ENCODE data around the gene ARL4D. TPM values are rescaled to one million over a fixed set of nuclear protein-coding genes. Genes with fewer than 3 reads are reported as not detected.
A peak's percentile ranks its signal among the peaks of the same experiment; 100 is the strongest.

The ARL4D gene
- total RNA-seq, 1 donor from 2014 or later, result 100 TPM

GRCh38 chr17:43402567-43402966 lies 3.8 kb downstream of the ARL4D start:
- Mint-ChIP-seq H3K4me3 (ENCODE audit: unreplicated experiment) (peak overlapping the region; percentile 78), H3K27ac (ENCODE audit: unreplicated experiment) (peak overlapping the region; percentile 60), H3K27me3 (ENCODE audit: unreplicated experiment) (peaks cover 2% of the 10 kb centered on the region), H3K4me1 (ENCODE audit: low read depth, unreplicated experiment) (peaks cover 21% of the 10 kb centered on the region), H3K36me3 (ENCODE audit: unreplicated experiment) (no peaks in the 10 kb centered on the region), H3K9me3 (ENCODE audit: unreplicated experiment) (peaks cover 8% of the 10 kb centered on the region)
- no peak for DNase-seq
- TF ChIP-seq, protein P1, sequence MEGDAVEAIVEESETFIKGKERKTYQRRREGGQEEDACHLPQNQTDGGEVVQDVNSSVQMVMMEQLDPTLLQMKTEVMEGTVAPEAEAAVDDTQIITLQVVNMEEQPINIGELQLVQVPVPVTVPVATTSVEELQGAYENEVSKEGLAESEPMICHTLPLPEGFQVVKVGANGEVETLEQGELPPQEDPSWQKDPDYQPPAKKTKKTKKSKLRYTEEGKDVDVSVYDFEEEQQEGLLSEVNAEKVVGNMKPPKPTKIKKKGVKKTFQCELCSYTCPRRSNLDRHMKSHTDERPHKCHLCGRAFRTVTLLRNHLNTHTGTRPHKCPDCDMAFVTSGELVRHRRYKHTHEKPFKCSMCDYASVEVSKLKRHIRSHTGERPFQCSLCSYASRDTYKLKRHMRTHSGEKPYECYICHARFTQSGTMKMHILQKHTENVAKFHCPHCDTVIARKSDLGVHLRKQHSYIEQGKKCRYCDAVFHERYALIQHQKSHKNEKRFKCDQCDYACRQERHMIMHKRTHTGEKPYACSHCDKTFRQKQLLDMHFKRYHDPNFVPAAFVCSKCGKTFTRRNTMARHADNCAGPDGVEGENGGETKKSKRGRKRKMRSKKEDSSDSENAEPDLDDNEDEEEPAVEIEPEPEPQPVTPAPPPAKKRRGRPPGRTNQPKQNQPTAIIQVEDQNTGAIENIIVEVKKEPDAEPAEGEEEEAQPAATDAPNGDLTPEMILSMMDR (IDR thresholded peaks at IDR 0.05; ENCODE audit: partially characterized antibody, unreplicated experiment), result no peak

GRCh38 chr17:43403846-43404245 lies 5.1 kb downstream of the ARL4D start:
- peak overlapping the region; percentile 67 for H3K27ac Mint-ChIP-seq (ENCODE audit: unreplicated experiment)
- peaks cover 9% of the 10 kb centered on the region for H3K9me3 Mint-ChIP-seq (ENCODE audit: unreplicated experiment)
- DNase-seq, result no peak
- H3K36me3 Mint-ChIP-seq (ENCODE audit: unreplicated experiment), result no peaks in the 10 kb centered on the region
- peaks cover 2% of the 10 kb centered on the region for H3K27me3 Mint-ChIP-seq (ENCODE audit: unreplicated experiment)
- peaks cover 21% of the 10 kb centered on the region for H3K4me1 Mint-ChIP-seq (ENCODE audit: low read depth, unreplicated experiment)
- peak overlapping the region; percentile 60 for H3K4me3 Mint-ChIP-seq (ENCODE audit: unreplicated experiment)
- TF ChIP-seq, protein P1 (IDR thresholded peaks at IDR 0.05; ENCODE audit: partially characterized antibody, unreplicated experiment), result no peak

DNA sequence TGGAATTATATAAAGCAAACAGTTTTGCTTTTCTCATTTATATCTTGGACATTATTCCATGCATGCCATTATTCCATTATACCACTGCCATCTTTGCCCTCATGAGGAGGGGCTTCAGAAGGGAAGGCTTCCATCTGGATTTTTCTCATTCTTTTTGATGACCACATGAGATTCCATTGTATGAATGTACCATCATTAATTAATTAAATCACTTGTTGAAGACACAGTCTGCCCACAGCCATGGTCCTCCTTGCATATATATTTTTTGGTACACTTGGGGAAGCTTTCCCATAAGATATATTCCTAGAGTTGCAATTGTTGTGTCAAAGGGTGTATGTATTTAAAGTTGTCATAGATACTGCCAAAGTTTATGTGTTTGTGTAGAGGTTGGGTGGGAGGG lies 7.1 kb downstream of the ARL4D start:
- DNase-seq, result no peak
- Mint-ChIP-seq H3K4me3 (ENCODE audit: unreplicated experiment) (no peak overlapping the region), H3K36me3 (ENCODE audit: unreplicated experiment) (no peaks in the 10 kb centered on the region), H3K27ac (ENCODE audit: unreplicated experiment) (no peak overlapping the region), H3K9me3 (ENCODE audit: unreplicated experiment) (peaks cover 4% of the 10 kb centered on the region), H3K4me1 (ENCODE audit: low read depth, unreplicated experiment) (peaks cover 26% of the 10 kb centered on the region), H3K27me3 (ENCODE audit: unreplicated experiment) (no peaks in the 10 kb centered on the region)
- TF ChIP-seq, protein P1 (IDR thresholded peaks at IDR 0.05; ENCODE audit: partially characterized antibody, unreplicated experiment), result no peak

DNA sequence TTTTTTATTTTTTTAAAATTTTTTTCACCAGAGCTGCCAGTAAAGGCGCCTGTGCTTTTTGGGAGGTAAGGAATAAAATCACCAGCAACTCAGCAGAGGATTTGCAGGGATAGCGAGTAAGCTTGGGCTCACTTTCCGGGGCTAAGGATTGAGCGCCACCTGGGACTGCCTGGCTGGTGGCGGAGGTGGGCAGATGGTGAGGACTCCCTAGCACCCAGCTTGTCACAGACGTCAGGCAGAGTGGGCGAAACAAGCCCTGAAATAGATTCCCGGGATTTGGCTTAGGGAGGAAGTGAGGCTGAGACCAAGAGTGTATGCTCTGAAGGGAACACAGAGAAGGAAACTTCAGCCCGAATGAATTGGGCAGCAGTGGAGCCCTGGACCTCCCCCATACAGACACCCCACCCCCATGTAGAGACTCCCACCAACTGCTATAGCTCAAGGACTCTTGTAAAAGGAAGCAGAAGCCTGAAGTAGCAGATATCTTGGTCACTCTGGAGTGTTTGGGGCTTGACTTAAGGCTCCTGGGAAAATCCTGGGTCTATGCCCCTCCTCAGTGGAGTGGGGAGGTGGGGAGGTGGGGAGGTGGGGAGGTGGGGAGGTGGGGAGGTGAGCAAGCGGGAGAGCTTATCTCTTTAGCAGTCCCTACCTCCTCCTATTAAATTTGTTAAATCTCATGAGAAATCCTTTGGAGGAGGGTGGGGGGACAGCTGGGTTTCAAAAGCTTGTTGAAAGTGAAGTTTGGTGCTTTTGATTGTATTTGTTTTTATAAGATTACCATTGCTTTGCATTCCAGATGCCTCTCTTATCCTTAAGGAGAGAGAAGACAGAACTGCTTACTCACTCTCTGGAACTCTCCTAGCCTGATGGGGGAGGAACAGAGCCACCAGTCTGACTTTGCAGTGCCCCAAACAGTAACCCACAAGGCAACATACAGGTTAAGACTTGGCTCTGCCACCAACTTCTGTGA lies 8.2 kb downstream of the ARL4D start:
- Mint-ChIP-seq H3K9me3 (ENCODE audit: unreplicated experiment) (peaks cover 4% of the 10 kb centered on the region), H3K36me3 (ENCODE audit: unreplicated experiment) (no peaks in the 10 kb centered on the region), H3K27me3 (ENCODE audit: unreplicated experiment) (no peaks in the 10 kb centered on the region), H3K4me3 (ENCODE audit: unreplicated experiment) (no peak overlapping the region), H3K27ac (ENCODE audit: unreplicated experiment) (peak overlapping the region; percentile 59), H3K4me1 (ENCODE audit: low read depth, unreplicated experiment) (peaks cover 31% of the 10 kb centered on the region)
- TF ChIP-seq, protein P1 (IDR thresholded peaks at IDR 0.05; ENCODE audit: partially characterized antibody, unreplicated experiment), result no peak
- DNase-seq, result peak; percentile 42

DNA sequence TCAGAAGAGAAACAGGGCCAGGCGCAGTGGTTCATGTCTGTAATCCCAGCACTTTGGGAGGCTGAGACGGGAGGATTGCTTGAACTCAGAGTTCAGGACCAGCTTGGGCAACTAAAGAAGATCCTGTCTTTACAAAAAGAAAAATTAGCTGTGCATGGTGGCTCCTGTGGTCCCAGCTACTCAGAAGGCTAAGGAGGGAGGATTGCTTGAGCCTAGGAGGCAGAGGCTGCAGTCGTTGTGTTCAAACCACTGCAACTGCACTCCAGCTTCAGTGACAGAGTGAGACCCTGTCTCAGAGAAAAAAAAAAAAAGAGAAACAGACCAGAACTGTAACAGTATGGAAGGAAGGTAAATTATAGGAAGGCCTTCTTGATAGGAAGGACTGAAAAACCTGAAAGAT lies 10.3 kb downstream of the ARL4D start:
- no peak for DNase-seq
- H3K27me3 Mint-ChIP-seq (ENCODE audit: unreplicated experiment), result no peaks in the 10 kb centered on the region
- H3K9me3 Mint-ChIP-seq (ENCODE audit: unreplicated experiment), result peaks cover 1% of the 10 kb centered on the region
- TF ChIP-seq, protein P1 (IDR thresholded peaks at IDR 0.05; ENCODE audit: partially characterized antibody, unreplicated experiment), result no peak
- no peaks in the 10 kb centered on the region for H3K36me3 Mint-ChIP-seq (ENCODE audit: unreplicated experiment)
- peaks cover 30% of the 10 kb centered on the region for H3K4me1 Mint-ChIP-seq (ENCODE audit: low read depth, unreplicated experiment)
- peak overlapping the region; percentile 28 for H3K27ac Mint-ChIP-seq (ENCODE audit: unreplicated experiment)
- no peak overlapping the region for H3K4me3 Mint-ChIP-seq (ENCODE audit: unreplicated experiment)

Data from glutamatergic neuron (in vitro differentiated cells).